Anterior cingulate cortex (tissue), 58 donors: ENCODE results near the gene CRADD.
A peak's percentile ranks its signal among the peaks of the same experiment; 100 is the strongest.

Experiments
- DNase-seq, 58 donors: peaks; one replicate each; lab custom pipeline; 2025; lab: John Stamatoyannopoulos, UW

CRADD gene

DNA sequence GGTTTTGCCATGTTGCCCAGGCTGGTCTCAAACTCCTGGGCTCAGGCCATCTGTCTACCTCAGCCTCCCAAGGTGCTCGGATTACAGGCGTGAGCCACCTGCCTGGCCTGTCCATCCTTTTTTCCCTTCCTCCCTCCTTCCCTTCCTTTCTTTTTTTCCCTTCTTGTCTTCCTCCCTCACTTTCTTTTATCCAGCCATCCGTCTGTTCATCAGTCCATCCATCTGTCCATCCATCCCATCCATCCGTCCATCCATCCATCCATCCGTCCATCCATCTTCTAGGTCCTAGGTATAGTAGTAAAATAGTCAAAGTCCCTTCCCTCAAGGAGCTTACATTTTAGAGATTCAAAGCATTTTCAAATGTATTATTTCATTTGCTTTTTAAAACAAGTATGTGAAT, 56.8 kb downstream of the CRADD start:
- no peak for DNase-seq

- DNase-seq: no peak
Measured at GRCh38 chr12:93734784-93735183, 57.6 kb downstream of the CRADD start.

GRCh38 chr12:93736640-93737178, 59.5 kb downstream of the CRADD start:
- DNase-seq: no peak

DNA sequence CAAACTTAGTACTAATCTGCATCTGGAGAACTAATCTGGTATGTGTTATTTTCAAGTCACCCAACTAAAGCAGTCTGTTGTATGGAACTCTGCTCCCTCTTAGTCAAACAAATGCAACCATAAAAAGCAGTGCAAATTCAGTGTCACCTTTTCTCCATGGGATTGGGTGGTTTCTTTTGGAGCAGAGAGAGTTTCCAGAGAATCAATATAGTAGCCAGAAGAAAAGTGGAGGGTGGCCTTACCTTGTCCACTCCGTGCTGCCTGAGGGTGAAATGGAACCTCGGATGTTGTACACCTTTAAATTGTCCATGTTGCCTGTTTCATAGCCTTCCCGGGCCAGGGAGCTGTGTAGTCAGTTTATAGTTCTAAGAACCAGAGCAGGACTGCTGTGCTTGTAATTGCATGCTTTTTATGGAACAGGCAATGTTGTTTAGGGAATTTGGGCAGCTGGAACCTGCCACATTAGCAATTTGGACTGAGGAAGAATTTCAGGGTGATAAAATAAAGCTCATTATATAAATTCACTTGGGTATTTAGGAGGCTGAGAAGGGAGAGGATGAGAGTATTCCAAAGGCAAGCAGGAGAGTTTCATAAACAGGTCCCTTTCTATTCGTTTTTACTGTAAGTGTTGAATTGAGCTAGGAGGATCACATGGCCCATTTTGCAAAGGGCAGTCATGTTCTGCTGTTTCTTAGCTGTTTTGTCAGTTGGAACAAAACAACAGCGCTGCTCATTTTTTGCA, 60.5 kb downstream of the CRADD start:
- DNase-seq: peak in 1 of 58 donors; percentile 0

- DNase-seq: no peak
Measured at GRCh38 chr12:93738199-93739058, 61.3 kb downstream of the CRADD start.

DNA sequence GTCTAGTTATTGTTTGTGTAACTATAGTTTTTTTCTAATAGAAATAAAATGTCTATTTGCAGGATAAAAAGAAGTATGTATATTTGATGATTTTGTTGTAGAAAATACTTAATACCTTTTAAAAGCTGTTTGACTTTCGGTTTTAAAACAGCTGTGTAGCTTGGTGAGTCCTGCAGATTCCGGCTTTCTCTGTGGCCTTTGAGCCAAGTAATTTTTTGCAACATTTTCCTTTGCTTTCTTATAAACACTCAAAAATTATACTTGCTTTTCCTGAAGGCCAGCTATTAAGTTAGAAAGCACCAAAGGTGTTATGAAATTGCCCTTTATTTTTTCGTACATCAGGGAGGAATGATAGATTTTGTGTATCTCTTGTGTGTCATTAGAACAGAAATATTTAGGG, 63.6 kb downstream of the CRADD start:
- no peak for DNase-seq

- DNase-seq: peak in 5 of 58 donors; percentile 22 to 58 (median 28)
Measured at GRCh38 chr12:93741659-93742109, 64.5 kb downstream of the CRADD start.

- DNase-seq: peak in 53 of 58 donors; percentile 12 to 78 (median 47)
Measured at GRCh38 chr12:93742110-93742934, 65.1 kb downstream of the CRADD start.

GRCh38 chr12:93743229-93743998, 66.2 kb downstream of the CRADD start:
- DNase-seq: no peak

- DNase-seq: no peak
Measured at GRCh38 chr12:93743999-93744689, 67.0 kb downstream of the CRADD start.

GRCh38 chr12:93745286-93745685, 68.1 kb downstream of the CRADD start:
- DNase-seq: no peak

- DNase-seq: no peak
Measured at GRCh38 chr12:93746572-93747168, 69.5 kb downstream of the CRADD start.

DNA sequence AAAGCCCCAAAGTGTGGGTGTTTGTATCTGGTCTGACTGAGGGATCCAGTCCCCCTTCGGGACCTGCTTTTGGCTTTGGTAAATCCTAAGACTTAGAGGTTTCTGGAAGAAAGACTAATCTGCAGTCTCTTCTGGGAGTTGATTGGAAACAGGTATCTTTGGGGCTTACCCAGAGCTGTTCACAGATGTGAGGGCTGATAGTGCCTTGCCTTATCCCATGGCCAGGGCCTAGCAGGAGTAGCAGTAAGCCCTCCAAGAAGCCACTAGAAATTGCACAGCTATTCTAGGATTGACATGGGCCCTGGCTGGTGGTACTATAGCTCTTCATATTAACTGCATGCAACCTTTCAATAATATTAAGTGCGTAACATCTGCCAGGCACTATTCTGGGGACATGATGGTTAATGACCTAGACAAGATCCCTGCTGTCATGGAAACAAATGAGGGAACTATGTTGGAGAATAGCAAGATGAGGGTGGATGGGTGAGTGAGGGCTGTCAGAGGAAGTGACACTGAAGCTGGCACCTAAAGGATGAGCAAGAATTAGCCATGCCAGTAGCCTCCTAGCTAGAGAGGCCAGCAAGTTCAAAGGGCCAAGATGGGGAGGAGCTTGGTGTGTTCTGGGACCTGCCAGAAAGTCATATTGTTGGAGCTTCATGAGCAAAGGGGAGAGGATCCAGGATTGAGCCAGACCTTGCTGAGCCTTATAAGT, 71.7 kb downstream of the CRADD start:
- no peak for DNase-seq

DNA sequence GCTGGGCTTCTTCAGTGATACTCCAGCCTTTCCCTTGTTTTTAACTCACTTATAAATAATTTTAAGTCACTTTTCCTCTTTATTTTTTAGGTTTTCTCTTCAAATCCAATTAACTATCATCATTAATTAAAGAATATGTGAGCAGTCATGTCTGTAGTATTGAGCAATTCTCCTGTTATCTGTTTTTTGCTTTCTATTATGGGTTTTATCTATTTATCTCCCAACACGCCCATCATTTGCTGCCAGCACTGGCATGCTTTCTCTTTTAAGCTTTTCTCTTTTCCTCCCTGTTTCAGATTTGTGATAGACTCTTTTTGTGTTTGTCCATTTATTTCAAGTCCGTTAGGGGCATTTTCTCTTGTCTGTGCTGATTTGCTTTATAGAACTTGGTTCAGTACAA, 72.3 kb downstream of the CRADD start:
- DNase-seq: no peak

- DNase-seq: no peak
Measured at GRCh38 chr12:93750056-93750455, 72.9 kb downstream of the CRADD start.

DNA sequence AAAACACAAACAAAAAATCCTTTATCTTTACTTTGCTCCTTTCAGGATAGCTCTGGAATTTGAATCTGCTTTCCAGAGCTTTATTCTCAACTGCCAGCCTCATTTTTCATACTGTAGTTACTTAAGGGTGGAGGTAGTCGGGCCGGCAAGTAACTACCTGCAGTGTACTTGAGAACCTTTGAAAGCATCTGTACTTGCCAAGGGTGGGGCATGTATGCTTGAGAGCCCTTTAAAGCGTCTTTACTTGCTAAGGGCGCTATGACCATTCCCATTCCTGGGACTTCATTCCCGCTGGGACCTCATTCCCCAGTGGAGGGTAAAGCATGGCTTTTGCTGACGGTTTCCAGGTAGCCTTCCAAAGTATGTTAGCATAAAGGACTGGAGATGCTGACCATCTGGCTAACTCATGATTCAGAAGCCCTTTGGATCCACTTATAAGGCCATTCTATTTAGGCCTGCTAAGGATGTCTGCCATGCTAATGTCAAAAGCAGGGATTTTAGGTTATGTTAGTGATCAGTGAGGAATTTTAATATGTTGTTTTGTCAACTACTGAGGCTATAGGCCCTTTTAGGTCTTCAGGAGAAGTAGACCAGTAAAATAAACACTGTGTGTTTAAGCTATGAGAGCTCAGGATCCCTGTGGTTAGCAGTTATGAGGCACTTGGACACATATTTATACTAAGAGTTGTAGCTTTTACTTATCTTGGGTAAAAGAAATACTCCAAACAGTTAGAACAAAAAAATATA, 74.9 kb downstream of the CRADD start:
- DNase-seq: no peak

GRCh38 chr12:93753285-93753684, 76.1 kb downstream of the CRADD start:
- no peak for DNase-seq
